HG03457 (cell line): ENCODE data around the gene LGR6.
"Not testable (repeated sequence)": the region's sequence is repeated elsewhere in the genome, so short reads cannot be mapped to it uniquely, and the experiment has no call there.

Experiments used
- ATAC-seq: cut with Tn5 transposase; IDR thresholded peaks from one replicate; pipeline ENCODE4 v1.9.1; 2021; ENCODE audit warnings: moderate number of reproducible peaks; ENCODE audit not compliant: unreplicated experiment

The LGR6 gene

DNA sequence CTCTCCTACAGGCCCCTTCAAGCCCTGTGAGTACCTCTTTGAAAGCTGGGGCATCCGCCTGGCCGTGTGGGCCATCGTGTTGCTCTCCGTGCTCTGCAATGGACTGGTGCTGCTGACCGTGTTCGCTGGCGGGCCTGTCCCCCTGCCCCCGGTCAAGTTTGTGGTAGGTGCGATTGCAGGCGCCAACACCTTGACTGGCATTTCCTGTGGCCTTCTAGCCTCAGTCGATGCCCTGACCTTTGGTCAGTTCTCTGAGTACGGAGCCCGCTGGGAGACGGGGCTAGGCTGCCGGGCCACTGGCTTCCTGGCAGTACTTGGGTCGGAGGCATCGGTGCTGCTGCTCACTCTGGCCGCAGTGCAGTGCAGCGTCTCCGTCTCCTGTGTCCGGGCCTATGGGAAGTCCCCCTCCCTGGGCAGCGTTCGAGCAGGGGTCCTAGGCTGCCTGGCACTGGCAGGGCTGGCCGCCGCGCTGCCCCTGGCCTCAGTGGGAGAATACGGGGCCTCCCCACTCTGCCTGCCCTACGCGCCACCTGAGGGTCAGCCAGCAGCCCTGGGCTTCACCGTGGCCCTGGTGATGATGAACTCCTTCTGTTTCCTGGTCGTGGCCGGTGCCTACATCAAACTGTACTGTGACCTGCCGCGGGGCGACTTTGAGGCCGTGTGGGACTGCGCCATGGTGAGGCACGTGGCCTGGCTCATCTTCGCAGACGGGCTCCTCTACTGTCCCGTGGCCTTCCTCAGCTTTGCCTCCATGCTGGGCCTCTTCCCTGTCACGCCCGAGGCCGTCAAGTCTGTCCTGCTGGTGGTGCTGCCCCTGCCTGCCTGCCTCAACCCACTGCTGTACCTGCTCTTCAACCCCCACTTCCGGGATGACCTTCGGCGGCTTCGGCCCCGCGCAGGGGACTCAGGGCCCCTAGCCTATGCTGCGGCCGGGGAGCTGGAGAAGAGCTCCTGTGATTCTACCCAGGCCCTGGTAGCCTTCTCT is 124.6 kb downstream of the LGR6 start:
- no peak for ATAC-seq

DNA sequence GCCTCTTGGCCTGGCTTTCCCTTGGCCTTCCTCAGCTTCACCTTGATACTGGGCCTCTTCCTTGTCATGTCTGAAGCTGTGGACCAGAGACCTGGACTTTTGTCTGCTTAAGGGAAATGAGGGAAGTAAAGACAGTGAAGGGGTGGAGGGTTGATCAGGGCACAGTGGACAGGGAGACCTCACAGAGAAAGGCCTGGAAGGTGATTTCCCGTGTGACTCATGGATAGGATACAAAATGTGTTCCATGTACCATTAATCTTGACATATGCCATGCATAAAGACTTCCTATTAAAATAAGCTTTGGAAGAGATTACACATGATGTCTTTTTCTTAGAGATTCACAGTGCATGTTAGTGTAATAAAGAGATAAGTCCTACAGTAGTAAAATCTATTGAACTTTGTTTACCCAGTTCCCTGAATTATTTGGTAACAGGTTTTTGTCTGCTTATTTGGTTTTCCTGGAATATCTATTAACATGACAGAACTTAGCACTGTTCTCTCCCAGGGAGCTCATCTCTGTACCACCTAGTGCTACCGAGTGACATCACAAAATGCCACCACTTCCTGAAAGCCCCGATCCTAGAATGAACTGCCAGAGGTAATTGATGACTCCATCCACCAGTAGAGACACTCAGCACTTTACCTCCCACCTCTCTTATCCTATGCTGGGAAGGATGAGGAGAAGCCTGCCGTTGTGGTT is 125.9 kb downstream of the LGR6 start:
- ATAC-seq: no peak

DNA sequence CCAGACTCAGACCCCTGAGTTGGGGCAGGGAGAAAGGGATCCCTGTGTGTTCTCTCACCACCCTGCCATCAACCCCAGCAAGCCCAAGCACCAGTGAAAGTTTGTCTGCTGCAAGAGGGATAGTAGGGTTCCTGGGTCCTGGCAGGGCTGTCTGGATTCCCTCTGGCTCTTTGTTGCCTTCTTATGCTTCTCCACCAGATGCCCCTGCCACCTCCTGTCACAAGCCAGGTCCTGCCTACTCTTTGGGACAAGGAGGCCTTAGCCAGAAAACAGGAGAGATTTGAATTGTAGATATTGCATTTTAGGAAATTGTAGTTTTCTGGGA is 126.4 kb downstream of the LGR6 start:
- no peak for ATAC-seq

DNA sequence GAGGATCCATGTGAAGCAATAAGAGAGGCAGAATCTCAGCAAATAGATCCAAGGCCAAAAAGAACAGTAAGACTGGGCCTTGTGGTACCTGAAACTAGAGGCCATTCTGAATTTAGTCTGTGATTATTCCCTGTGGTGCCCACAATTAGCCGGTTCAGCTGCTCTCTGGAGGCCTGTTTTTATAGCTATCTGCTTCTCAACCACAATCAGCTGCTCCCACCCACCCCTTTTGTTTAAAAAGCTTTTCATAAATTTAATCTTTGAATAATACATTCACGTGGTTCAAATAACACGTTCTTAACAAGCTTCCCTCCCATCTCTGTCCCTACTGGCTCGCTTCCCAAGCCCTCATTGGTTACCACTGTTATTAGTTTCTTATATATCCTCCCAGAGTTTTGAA is 130.1 kb downstream of the LGR6 start:
- ATAC-seq: no peak

DNA sequence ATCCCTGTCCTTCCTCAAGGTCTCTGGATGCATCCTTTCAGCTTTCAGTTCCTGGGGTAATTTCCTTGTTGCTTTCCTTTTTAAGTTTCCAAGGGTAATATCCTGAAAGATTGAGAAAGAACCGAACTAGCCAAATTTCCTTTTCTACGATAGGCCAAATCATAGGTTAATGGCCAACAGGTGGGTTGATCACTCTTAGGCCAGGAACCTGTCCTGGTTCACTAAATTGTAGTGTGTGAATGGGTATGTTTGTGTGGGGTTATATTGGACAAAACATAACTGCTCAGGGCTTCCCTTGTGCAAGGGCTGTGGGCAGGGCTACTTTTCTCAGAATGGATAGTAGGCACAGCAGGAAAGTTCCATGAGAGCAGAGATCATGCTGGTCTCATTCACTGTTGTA is 131.0 kb downstream of the LGR6 start:
- no peak for ATAC-seq

DNA sequence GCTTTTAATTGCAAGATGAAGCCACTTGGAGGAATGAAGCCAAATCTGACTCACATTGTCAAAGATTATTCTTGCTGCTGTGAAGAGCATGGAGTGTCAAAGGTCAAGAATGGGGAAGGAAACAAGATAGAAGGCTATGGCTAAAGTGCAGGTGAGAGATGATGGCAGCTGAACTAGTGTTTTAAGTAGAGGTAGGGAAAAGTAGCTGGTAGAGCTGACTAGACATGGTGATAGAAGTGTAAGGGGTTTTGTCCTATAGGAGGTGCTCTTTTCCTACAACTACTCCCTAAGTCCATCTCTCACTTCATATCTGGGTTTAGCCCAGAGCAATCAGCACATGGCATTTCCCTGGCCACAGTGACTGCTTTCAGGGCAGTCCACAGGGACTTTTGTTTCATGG is 136.3 kb downstream of the LGR6 start:
- ATAC-seq: no peak

DNA sequence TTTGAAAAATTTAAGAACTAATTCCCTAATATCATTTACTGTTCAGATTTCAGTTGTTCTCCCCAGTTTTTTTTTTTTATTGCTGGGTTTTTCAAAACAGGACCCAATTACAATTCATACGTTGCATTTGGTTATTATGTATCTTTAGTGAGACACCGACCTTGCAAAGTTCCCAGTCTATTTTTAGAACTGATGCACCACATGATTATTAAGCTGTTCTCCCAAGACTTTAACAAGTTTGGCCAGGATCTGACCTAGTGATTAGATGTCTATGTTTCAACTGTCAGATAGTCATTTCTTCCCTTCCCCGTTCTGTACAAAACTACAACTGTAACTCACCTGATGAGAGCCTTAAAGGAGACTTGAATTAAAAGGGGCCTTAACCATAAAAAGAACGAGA is 140.3 kb downstream of the LGR6 start:
- no peak for ATAC-seq

DNA sequence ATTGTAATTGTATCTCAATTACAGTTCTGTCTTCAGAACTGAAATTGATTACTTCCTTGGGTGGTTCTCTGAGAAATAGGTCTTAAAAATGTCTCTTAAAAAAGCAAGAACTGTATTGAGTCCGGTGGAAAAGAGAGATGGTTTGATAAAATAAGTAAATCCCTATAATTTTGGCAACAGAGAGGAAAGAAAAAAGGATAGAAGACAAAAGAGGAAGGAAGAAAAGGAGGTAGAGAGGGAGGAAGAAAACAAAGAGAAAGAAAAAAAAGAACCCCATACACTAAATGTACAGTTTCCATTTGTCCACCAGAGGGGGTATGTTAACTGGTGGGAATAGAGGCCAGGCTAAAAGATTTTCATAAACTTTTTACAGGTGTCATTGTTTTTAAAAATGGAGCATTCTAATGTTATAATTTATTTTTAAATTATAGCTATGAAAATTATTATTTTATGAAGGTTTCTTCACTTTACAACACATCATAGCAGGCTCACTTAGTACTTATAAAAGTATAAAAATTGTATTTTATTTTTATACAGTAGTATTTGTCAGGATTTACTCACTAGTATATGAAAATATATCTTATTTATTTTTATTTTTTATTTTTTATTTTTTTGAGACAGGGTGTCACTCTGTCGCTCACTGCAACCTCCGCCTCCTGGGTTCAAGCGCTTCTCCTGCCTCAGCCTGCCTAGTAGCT is 150.2 kb downstream of the LGR6 start:
- ATAC-seq: no peak

DNA sequence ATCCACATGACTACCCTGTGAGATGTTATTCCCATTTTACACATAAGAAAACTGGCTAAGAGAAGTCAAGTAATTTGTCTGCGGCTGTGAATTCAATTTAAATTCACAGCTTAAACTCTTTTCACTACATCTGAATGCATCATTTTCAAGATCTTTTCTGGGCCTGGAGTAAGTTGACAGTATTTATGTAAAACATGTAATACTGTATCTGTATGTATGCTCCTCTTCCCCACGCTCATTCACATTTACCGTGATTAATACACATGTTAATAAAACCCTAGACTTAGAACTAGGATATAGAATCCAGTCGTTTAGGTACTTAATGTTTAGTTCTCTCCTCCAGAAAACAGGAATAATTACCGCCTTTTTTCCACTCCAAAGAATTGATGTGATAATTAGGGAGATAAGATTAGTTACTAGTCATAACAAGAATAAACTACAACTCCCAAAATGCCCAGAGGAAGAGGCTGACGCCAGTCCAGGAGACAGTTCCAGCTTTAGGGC is 154.5 kb downstream of the LGR6 start:
- no peak for ATAC-seq

DNA sequence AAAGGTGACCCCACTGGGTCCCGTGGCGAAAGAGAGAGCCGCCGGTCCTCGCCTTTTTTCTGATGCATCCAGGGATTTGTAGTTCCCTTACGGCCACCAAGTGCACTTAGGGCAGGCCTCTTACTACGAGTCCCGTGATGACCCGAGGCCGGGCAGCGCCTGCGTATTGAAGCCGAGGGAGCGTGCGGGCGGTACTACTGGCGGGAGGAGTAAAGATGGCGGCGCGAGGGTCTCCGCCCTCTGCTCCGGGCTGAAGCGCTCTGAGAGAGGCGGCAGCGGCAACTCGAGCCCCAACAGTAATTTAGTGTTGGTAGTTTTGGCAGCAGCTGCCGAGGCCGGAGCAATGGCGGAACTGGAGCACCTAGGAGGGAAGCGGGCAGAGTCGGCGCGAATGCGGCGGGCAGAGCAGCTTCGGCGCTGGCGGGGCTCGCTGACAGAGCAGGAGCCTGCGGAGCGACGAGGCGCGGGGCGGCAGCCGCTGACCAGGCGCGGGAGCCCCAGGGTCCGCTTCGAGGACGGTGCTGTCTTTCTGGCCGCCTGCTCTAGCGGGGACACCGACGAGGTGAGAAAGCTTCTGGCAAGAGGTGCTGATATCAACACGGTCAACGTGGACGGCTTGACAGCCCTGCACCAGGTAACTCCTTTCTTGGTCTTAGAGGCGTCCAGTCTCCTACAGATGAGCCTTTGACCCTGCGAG is 155.1 kb downstream of the LGR6 start, which contains the start of gene PPP1R12B:
TSS of gene PPP1R12B (plus strand) at position 191 of the 697 bp plus-strand sequence. CDS start at position 344, 153 bp downstream.
- peak; percentile 93 for ATAC-seq

DNA sequence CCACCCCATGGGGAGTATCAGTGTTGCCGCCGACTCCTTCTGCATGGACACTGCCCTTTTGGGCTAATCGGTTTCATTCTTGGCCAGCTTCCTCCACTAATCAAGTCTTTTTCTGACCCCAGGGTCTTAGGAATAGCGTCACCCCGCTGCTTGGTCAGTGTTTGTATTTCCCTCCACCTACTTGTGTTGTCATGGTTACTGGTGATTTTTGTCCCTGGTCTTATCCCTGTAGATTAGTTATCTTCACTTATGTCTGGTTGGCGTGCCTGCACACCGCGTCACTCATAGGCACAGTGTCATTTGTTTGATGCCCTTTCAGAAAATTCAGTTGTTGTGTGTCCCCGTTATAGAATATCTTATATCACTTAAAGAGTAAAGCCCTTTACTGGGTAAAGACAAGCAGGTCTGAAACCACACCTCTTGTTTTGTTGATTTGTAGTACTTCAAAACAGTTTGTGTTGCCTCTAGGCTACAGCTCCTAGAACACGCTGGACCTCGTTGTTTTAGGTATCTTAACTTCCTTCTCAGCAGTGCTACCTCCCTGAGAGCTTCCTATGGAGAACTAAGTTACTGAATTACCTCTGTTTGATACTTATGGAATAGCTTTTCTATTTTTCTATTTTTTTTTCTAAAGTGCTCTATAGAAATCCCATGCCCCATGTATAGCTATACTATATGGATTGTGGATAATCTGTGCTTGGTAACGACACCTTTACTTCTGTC is 155.8 kb downstream of the LGR6 start:
- ATAC-seq: no peak

DNA sequence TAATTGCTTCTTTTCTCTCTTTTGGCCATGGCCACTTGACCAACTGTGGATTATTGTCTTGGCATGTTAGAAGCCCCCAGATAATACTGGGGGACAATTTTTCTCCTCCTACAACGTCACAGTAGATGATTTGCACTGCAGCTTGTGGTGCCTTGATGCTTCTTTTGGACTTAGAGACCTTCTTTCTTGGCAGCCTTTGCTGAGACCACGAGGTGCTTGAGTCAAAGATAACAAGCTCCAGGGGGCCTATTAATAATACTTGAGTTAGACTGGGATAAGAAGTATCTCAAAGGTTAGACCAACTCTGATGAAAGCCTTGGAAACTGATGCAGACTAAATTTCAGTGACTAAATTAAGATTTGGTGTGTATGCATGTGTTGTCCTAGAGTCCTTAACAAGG is 158.1 kb downstream of the LGR6 start:
- no peak for ATAC-seq

DNA sequence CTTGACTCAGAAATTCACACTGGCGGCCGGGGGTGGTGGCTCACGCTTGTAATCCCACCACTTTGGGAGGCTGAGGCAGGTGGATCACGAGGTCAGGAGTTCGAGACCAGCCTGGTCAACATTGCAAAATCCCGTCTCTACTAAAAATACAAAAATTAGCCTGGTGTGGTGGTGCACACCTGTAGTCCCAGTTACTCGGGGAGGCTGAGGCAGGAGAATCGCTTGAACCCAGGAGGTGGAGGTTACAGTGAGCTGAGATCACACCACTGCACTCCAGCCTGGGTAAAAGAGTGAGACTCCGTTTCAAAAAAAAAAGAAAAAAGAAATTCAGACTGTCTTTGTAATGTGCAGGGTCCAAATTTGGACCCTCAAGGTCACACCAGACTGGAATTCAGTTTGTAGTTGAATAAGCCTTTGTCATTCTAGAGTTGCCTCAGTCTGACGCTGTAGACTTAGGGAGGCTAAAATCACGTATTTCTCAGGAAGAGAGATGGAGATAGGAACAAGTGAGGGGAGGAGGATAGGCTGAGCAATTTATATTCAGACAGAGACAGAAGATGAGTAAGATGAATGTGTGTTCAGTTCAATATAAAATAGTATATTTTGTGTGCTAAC is 159.1 kb downstream of the LGR6 start:
- ATAC-seq: not testable (repeated sequence)

DNA sequence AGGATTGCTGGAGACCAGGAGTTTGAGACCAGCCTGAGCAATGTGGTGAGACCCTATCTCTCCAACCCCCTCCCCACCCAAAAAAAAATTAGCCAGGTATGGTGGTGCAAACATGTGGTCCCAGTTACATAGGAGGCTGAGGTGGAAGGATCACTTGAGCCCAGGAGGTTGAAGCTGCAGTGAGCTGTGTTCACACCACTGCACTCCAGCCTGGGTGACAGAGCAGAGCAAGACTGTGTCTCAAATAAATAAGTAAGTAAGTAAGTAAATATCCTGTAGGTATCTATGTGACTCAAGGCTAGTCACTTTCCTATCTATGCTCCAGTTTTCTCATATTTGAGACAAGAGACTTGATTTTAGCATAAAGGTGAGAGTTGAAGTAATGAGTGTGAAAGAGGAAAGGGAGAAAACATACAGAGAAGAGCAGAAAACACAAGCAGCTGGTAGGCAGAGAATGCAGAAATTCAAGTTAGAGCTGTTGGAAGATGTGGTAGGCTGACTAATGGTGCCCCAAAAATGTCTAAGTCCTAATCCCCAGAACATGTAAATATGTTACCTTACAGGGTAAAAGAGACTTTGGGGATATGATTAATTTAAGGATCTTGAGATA is 162.4 kb downstream of the LGR6 start:
- no peak for ATAC-seq

DNA sequence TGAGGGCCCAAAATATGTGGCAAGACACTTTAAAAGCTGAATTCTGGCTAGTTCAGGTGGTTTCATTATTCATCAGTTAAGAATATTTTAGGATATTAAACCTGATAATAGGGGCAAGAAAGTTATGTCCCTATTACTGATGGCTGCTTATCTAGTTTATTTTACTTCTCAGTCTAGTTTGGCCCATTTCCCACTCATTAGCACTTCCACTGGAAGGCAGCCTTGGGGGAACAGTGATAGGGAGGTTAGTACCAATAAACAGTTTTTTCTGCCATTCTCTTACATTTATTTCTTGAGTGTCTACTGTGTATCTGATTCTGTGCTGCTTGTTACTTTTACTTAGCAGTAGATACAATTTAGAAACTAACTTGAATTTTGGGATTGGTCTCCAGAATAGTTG is 163.9 kb downstream of the LGR6 start:
- ATAC-seq: no peak

DNA sequence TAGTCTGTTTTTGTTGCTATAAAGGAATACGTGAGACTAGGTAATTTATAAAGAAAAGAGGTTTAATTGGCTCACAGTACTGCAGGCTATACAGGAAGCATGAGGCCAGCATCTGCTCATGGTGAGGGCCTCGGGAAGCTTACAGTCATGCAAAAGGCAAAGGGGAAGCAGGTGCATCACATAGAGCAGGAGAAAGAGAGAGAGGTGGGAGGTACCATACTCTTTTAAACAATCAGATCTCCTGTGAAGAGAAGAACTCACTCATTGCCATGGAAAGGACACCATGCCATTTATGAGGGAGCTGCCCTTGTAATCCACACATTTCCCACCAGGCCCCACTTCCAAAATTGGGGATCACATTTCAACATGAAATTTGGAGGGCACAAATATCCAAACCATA is 167.6 kb downstream of the LGR6 start:
- no peak for ATAC-seq

DNA sequence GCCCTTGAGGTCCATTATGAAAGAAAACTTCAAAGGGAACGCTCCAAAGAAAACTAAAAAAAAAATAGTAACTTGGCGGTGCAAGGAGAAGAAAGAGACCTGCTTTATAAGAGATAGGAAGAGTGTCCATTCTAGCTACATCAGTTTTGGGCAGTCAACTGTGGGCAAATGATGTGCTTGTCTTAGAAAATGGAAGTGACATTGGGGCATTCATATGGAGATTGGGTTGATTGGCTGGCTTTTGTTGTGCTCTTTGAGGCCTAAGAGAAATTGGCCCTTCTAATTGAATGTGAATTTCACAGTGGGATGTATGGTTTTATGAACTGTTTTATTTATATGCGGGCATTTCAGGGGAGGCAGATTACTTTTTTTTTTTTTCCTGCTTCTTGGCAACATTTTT is 168.1 kb downstream of the LGR6 start:
- ATAC-seq: no peak

DNA sequence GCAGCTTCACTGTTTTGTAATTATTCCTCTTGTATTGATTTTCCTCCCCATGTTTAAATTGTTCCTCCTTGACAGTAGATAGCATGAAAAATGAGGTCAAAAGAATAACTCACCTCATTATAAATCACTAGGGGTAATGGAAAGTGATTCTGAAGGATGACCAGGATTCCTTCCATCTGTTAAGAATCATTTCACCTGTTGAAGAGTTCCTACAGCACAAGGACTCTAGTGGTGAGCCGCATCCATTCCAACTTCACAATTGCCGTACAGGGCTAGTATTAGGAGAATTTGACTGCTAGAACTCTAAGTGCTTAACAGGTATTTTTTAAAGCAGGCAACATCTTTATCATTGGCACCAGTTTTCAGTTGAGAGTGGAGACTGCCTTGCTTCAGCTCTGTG is 168.6 kb downstream of the LGR6 start:
- ATAC-seq: no peak

DNA sequence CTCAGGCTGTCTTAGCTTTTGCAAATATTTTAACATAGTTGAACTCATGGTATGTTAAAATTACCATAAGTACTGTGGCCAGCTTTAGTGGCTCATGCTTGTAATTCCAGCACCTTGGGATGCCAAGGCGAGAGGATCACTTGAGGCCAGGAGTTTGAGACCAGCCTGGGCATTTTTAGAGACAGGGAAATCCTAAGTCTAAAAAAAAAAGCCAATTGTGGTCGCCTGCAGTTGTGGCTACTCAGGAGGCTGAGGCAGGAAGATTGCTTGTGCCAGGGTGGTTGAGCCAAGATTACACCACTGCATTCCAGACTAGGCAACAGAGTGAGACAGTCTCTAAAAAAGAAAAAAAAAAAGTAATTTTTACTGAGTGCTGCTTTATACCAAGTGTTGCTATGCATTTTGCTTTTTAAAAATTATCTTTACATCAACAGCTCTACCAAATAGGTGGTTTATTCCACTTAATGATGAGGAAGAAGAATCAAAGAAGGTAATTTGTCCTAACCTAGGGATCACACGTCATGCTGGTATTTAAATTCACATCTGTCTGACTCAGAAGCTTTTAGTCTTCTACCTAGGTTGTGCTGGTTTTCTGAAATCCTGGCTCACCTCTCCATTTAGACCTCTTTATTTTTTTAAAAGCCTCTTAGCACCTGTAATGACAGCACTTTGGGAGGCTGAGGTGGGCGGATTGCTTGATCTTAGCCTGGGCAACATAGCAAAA is 171.7 kb downstream of the LGR6 start:
- ATAC-seq: no peak
